Activated naive CD8-positive, alpha-beta T cell treated with anti-CD3 and anti-CD28 coated beads, Interleukin-2, amount 50 U/mL, for 16 hours (primary cell): ENCODE measurements around the gene MYO3B.

Source experiments
- DNase-seq: peaks from one replicate; pipeline ENCODE4 v3.0.0-alpha.2; 2020; ENCODE audit warnings: low read depth, low spot score

Gene MYO3B

DNA sequence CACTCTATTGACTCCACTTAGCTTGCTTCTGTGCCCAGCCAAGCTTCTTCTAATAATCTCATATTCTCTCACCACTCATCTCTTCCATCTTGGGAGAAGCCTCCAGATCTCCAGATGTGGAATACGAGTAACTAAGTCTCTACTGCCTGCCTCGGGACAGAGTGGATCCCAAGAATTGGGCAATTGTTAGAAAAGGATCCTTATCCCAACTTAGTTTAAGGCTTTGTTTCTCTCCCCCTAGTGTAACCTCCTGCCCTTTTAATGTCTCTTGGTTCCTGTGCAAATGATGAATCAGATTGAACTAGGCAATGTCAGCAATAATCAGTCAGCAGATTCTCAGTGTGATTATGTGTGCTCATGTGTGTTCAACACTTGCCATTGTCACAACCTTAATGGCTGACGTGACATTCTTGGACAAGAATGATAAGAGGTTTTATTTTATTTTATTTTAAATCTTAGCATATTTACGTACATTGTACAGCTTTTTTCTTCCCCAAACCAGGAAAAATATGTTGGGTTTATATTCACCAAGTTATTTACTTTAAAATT lies 59.7 kb downstream of the MYO3B start:
- no peak for DNase-seq

DNA sequence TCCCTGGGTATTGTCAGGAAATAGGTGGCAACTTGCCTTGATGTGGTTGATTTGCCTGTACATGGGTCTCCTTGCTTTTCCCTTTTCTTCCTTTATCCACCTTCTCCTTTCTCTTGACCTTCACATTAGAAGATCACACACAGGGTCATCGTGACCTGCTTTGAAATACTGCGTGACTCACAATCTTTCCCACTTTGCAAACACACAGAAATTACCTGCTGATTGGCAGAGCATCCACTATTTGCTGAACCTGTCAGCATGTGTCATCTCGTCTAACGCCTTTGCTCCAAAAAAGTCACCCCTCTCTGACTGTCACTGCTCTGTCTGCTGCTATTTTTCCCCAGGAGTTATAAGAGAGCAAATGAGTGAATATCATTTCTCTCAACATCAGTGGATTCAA lies 60.8 kb downstream of the MYO3B start:
- DNase-seq, result no peak

DNA sequence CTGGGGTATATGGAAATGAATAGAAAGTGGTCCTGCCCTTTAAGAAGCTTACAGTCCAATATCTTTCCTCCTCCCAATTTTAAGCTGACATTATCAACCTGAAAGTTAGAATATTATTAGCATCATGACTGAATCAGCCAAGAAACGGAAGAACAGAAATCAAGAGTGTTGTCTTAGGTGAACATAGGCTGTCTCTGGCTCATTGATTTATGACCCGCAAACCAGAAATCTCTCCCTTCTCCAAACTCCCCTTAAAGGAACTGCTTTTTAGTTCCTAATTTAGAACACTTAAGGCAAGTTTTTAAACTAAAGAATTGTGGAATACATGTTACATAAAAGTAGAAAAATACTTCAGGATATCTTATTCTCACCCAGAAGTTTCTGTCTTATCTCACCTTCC lies 62.7 kb downstream of the MYO3B start:
- DNase-seq, result no peak

DNA sequence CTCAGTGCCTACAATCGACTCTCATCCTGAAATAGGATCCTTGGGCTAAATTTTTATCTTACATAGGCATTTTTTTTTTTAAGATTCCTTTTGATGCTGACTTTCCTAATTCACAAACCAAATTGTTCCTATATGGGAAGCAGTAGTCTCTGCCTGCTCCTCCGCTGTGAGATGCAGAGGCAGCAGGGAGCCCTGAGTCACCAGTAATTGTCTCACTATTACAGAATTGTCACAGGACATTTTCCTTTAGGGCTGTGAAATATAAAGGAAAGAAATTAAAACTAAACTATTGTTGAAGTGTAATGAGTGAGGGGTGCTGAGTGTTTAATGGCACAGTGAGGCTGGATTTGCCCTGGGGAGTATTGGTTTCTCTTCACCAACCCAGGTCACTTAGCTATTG lies 63.8 kb downstream of the MYO3B start:
- no peak for DNase-seq

DNA sequence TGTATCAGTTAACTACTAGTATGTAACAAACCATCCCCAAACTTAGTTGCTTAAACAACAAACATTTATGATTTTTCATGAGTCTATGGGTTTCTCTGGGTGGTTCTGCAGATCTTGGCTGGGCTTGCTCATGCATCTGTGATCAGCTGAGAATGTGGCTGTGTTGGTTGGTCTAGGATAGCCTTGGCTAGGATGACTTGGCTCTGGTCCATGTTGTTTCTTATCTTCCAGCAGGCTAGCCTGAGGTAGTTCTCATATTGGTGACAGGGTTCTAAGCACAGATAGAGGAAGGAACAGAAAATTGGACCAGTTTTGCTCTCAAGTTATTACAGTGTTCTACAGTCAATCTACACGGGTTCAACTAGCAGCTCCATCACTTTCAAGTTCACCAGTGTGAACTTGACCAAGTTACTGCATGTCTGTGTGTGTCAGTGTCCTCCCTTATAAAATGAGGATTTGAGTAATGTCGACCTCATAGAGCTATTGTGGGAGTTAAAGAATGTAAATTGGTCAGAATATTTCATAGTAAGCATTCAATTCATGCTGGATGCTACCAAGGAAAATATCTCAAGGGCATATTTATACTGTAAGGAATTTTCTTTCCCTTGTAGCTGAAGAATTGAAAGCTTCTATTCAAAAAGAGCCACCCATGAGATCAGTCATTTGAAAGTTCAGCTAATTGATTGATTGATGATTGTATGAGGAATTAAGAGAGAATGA lies 65.3 kb downstream of the MYO3B start:
- no peak for DNase-seq

DNA sequence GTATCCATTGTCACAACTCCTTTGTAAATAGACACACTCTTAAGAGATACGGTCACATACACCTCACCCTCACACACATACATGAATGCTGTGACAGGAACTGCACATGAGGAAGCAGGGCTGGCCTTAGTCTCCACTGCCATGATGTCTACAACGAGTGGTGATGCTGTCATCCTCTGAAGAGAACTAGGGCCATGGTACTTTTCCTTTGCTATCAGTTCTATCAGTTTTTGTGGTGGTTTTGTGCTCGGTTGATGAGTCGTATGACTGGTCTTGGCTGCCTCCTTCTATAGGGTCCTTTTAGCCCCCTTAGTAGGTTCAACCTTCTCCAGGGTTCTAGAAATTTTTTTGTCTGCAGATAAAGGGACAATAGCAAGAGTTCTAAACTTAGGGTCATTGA lies 66.0 kb downstream of the MYO3B start:
- DNase-seq, result no peak

DNA sequence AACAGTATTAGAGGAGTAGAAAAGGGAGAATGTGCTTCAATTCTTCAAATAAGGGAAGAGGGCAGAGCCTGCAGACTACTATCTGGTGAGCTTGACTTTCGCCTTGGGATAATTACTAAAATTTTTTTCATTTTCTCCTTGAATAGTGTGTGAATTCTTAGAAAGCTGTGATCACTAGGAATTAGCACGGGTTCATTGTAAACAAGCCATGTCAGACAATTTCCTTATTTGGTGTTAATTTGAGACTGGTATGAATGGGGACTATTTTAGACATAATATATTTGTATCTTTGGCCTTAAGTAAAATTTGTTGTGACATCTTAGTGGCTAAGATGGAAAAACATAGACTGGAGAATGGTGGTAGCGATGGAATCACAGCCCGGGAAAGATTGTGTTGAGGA lies 66.6 kb downstream of the MYO3B start:
- DNase-seq, result no peak

DNA sequence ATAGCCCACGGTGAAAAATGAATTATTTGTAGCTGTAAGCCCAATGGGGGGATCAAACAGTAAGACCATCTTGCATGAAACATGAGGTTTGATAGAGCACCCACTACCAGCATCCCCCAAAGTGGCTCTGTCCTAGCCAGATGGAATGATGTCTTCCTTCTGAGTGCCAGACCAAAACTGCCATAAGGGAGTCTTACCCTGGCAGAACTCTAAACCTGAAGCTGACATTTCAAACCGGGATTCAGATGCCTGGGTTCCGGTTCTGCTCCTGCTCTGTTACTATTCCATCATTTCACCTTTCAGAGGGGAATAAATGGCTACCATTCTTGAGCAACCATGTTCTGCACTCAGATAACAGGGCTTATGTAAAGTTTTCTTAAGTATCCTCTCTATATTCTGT lies 67.4 kb downstream of the MYO3B start:
- no peak for DNase-seq

DNA sequence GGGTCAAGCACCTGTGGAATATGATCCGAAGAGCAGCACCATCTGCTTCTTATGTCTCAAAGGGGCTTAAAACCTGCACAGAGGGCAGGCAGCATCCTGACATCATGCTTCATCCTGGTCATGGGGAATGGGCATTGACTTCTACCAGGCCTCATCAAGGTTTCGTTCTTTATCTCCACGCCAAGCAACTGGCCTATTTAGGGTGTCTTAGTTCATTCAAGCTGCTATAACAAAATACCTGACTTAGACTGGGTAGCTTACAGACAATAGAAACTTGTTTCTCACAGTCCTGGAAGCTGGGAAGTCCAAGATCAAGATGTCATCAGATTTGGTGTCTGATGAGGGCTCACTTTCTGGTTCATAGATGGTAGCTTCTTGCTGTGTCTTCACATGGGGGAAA lies 69.4 kb downstream of the MYO3B start:
- no peak for DNase-seq

DNA sequence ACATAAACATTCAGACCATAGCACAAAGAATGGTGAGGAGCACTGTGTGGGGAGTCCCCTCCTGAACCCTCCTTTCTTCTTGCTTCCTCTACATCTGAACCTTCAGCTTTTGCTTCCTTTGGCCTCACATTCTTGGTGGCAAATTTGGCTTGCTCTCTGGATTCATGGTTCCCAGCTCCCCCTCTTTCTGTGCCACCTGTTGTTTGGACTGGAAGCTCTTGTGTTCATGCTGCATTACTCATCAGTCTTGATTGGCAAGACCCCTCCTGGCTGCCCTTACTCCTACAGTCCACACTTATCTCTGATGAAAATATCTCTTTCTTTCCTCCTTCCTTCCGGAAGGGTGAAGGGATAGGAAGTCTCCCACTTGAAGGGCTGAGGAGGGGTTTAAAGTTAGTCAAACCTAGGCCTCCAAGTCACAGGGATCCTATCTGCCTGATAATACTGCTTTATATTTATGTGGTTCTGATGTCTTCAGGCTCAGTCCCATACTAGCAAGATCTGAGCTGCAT lies 70.0 kb downstream of the MYO3B start:
- no peak for DNase-seq

DNA sequence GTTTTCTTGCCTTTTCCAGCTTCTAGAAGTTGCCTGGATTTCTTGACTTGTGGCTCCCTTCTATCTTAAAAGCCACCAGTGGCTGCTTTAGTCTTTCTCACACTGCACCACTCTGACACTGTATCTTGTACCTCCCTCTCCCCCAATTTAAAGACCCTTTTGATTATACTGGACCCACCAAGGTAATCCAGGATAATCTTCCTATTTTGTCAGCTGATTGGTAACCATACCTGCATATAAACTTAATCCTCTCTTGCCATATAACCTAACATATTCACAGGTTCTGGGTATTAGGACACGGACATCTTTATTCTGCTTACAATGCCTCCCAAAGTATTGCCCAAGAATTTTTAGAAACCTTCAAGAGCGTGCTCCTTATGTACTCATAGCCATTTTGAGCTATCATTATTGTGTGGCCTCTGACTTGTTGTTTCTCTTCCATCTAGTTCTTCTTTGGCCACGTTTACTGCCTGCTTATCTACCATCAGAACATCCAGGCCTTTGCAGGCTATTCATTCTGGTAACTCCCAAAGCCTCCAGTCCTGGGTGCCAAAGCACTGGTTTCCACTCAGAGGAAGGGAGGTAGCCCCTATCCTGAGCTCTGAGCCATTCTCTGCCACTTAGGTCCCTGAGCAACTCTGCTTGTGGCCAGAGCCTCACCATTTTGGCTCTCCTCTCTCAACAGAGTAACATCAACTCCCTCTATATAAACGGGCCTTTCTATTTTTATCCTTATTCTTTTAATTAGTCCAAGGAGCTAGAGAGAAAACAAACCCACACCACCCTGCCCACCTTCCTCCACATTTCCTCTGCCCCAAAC lies 70.8 kb downstream of the MYO3B start:
- no peak for DNase-seq

DNA sequence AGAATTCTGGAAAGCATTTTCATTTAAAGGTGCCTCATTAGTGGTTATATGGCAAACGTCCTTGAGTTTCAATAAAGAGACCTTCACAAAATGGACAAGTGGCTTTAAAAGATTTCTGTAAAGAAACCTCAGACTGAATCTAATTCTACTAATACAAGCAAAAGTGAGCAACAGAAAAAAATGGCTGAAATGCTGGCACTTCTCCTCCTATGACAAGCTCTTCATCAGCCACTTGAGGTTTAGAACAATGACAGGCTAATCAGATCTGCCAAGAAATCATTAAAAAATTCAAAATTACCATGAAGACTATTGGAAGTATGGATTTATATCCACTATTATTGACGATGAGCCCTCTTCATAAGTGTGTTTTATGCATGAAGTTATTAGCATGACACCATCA lies 71.8 kb downstream of the MYO3B start:
- DNase-seq, result no peak

DNA sequence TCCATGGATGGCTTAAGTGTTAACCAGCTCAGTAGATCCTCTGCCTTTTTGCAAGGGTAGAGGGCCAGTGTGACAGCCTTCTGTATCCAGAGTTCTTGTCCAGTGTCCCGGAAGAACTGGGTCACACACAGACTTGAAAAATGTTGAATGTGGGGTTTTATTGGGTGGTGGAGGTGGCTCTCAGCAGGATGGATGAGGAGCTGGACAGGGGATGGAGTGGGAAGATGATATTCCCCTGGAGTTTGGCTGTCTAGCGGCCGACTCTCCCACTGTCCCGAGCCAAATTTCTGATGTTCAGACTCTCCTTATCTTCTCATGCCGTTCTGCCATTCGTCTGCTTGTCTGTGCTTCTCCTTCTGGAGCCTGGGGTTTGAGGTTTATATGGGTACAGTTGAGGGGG lies 72.6 kb downstream of the MYO3B start:
- no peak for DNase-seq

DNA sequence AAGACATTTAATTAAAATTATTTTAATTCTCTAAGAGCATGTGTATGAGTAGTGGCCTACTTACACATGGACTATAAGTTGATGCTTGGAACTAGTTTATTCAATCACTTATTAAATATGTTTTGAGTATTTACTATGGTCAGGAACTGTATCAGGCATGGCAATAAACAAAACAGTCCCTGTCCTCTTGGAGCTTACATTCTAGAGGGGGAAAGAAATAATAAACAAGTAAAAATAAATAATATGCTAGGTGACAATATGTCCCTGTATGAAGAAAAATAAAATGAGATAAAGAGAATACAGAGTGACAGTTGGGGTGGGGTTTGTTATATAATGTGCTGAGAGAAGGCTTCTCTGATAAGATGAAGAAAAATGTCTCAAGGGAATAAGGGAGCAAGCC lies 74.5 kb downstream of the MYO3B start:
- no peak for DNase-seq

DNA sequence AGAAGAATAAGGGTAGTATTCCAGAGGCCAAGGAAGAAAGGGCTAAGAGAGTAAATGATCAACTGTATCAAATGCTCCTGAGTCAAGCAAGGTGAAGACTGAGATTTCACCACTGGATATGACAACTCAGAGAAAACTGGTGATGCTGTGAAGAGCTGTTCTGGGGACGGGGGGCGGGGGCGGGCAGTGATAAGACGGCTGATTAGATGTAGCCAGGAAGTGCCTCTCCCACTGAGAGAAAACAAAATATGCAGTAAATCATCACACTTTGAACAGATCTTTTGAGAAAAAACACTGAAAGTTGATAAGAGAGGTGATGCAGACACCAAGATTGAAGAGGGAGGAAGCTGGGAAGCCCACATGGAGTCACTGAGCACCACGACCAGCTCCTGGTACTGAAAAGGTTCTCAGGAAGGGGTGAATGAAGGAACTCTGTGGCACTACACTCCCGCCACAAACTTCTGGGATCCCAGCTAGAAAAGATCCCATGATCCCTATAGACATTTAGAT lies 75.8 kb downstream of the MYO3B start:
- DNase-seq, result no peak

DNA sequence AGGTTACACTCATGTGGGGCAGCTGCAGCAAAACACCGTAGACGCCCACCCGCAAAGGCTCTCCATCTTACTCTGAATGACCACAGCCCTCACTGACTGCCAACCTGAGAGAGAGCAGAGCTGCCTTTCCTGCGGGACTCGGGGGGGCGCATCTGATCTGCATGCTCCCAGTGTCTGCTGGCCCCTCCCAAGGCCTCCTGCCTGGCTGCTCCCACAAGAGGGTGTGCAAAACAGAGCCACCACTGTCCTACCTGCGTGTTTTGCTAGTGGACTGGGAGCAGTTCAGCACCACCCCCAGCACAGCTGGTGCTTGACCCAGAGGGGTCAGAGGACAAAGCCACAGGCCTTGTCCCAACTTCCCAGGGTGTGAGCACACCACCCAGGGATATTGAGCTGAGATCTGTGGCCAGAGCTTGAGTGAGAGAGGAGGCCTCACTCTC lies 76.4 kb downstream of the MYO3B start:
- no peak for DNase-seq

DNA sequence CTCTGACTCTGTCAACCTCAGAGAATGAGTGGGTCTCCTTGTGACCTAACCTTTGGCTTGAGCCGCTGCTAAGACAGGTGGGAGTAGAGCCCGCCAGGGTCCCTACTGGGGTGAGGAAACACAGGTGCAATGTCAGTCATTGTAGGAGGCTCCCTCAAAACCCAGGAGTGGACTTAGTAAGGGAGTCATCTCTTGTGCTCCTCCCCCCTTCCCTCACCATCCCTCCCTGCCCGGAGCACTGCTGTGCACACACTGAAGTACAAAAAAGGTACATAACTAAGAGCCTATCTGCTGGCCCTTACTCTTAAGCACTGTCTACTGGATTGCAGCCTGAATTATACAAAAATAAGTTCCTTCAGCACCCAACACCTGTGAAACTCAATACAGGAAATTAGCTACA lies 77.2 kb downstream of the MYO3B start:
- DNase-seq, result no peak

DNA sequence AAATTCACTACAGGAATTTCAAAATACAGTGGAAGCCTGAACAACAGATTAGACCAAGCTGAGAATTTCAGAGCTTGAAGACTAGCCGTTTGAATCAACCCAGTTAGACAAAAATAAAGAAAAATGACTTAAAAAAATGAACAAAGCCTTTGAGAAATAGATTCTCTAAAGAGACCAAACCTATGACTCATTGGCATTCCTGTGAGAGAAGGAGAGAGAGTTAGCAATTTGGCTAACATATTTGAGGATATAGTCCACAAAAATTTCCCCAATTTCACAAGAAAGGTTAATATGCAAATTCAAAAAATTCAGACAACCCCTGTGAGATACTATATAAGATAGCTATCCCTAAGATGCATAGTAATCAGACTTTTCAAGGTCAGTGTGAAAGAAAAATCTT lies 78.0 kb downstream of the MYO3B start:
- DNase-seq, result no peak

DNA sequence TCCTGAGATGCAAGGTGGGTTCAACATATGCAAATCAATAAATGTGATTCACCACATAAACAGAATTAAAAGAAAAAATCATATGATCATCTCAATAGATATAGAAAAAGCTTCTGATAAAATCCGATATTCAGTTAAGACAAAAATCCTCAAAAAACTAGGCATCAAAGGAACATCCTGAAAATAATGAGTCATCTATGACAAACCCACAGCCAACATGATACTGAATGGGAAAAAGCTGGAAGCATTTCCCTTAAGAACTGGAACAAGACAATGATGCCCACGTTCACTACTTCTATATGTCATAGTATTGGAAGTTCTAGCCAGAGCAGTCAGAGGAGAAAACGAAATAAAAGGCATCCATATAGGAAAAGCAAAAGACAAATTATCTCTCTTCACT lies 80.4 kb downstream of the MYO3B start:
- DNase-seq, result no peak

DNA sequence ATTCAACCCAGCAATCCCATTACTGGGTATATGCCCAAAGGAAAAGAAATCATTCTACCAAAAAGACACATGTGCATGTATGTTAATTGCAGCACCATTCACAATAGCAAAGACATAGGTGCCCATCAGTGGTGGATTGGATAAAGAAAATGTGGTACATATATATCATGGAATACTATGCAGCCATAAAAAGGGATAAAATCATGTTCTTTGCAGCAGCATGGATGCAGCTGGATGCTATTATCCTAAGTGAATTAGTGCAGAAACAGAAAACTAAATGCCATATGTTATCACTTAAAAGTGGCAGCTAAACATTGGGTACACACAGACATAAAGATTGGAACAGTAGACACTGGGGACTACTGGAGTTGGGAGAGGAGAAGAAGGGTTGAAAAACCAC lies 82.2 kb downstream of the MYO3B start:
- DNase-seq, result no peak

DNA sequence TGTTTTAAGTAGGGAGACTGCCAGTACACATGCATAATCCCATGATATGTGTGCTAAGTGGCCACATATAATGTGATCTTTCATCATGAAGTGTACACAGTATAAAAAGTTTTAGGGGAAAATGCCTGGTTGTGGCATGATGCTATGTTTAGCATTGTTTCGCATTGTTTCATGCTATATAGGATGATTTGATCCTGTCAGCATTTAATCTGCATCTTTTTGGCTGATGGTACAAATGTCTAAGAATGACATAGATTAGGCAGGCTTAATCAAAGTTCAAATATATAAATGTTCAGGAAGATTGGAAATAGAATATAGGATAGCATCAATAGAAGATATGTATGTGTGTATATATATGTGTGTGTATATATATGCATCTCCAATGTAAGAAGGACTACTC lies 83.6 kb downstream of the MYO3B start:
- no peak for DNase-seq

DNA sequence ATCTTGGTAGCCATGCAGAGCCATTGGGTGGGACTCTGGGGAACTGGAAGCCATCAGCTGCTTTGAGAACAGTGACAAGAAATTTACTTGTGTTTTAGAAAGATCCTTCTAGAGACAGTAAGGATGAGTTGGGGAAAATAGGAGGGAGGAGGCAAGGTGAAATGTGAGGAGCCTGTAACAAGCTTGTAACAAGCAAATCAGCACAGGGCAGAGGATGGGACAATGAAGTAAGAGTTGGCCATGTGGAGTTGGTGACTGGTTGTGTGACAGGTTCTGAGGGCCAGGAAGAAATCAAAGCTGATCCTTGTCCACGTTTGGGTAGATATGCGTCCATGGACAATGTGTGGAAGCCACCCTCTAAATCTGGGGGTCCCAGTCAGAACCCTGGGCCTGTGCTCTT lies 84.4 kb downstream of the MYO3B start:
- DNase-seq, result no peak

DNA sequence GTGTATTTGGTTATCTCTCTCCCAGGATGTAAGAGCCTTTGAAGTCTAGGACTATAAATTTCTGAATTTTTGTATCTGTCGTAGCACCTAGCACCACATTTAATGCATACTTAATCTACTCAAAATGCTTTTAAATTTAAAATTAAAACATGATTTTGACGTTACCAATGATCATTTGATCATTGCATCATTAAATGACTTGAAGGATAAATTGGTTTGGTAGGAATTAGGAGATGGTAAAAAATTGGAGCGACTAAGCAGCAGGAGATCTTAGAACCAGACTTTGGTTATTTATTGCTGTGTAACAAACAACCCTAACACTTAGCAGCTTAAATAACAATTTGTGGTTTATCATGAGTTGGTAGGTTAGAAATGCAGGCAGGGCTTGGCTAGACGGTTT lies 84.9 kb downstream of the MYO3B start:
- no peak for DNase-seq
